ENCODE measurements around the gene INPP4A.

- TF ChIP-seq POLR2A (IDR thresholded peaks at IDR 0.05; ENCODE audit: low read depth, low read length) (no peak), CTCF (IDR thresholded peaks at IDR 0.05; ENCODE audit: extremely low read depth in 1 of 2, insufficient read depth in 1 of 2, low read depth in 1 of 2, low read length in 2 of 2) (no peak), POLR2AphosphoS5 (IDR thresholded peaks at IDR 0.05; ENCODE audit: insufficient read depth, low read depth, low read length) (no peak), EZH2 (IDR thresholded peaks at IDR 0.05; ENCODE audit: borderline replicate concordance, low read depth, low read length, severe bottlenecking) (no peak), MYC (IDR thresholded peaks at IDR 0.05; ENCODE audit: low read depth, low read length) (no peak), GATA2 (IDR thresholded peaks at IDR 0.05; ENCODE audit: insufficient read depth, insufficient read length, low read depth, low read length) (no peak), JUN (IDR thresholded peaks at IDR 0.05; ENCODE audit: borderline replicate concordance, insufficient read depth, insufficient read length, low read depth) (no peak), MAX (IDR thresholded peaks at IDR 0.05; ENCODE audit: insufficient read depth, insufficient read length) (no peak), FOS (IDR thresholded peaks at IDR 0.05; ENCODE audit: borderline replicate concordance, insufficient read depth, low read length) (no peak)
Measured at GRCh38 chr2:98482362-98482761, 37.7 kb downstream of the INPP4A start.

All from endothelial cell of umbilical vein (primary cell).